NCI-H2196 (cell line): Measurements from ENCODE around the gene MMS22L.

Experiments used
- DNase-seq: peaks from one replicate; lab custom pipeline; 2025; ENCODE audit not compliant: unreplicated experiment; lab: John Stamatoyannopoulos, UW

Gene MMS22L

DNA sequence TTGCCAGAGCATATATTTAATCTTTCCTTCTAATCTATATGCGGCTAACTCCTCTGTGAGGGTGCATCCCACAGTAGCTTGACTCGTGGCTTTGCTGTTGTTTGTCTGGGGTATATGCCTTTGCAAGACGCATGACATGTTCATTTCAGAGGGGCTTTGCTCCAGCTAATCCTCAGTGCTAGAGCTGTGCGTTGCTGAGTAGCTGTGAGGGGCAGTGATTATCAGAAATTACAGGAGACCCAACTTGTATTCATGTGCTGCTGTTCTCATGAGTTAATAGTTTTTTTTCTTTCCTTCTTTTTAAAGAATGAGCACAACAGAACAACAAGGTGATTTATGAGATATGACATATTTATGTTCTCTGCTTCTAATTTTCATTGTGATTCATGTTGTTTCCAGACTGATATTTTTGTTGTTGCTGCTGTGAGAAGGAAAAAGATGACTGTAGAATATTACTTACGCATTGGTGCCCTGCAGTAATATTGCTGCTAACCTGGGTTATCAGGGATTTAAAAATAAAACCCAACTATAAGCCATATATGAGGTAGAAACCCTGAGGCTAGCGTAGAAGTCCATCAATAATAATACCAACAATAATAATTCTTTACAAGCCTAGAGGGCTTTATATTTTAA lies 190.2 kb downstream of the MMS22L start:
- no peak for DNase-seq
